HG03196 (cell line): Measurements from ENCODE around the gene ANKRD31.
"Not testable (repeated sequence)": the region's sequence is repeated elsewhere in the genome, so short reads cannot be mapped to it uniquely, and the experiment has no call there.

Experiments
- ATAC-seq: cut with Tn5 transposase; IDR thresholded peaks from one replicate; pipeline ENCODE4 v1.9.1; 2021; ENCODE audit not compliant: unreplicated experiment

Gene ANKRD31

GRCh38 chr5:75156585-75156984 lies 80.1 kb downstream of the ANKRD31 start:
- ATAC-seq, result no peak

GRCh38 chr5:75152860-75153259 lies 83.8 kb downstream of the ANKRD31 start:
- no peak for ATAC-seq

- no peak for ATAC-seq
These were observed 88.6 kb downstream of the ANKRD31 start for GRCh38 chr5:75148051-75148450.

- ATAC-seq, result no peak
These were observed 94.0 kb downstream of the ANKRD31 start for GRCh38 chr5:75142566-75143136.

- ATAC-seq, result no peak
These were observed 96.4 kb downstream of the ANKRD31 start for GRCh38 chr5:75140277-75140676.

- no peak for ATAC-seq
These were observed 98.0 kb downstream of the ANKRD31 start for GRCh38 chr5:75138689-75139088.

GRCh38 chr5:75130818-75131349 lies 105.8 kb downstream of the ANKRD31 start:
- ATAC-seq, result no peak

- ATAC-seq, result no peak
These were observed 119.8 kb downstream of the ANKRD31 start for GRCh38 chr5:75116856-75117255.

- not testable (repeated sequence) for ATAC-seq
These were observed 122.4 kb downstream of the ANKRD31 start for GRCh38 chr5:75114311-75114710.

GRCh38 chr5:75113354-75114113 lies 123.1 kb downstream of the ANKRD31 start:
- ATAC-seq, result no peak

- ATAC-seq, result no peak
These were observed 127.6 kb downstream of the ANKRD31 start for GRCh38 chr5:75108931-75109596.

- ATAC-seq, result no peak
These were observed 128.2 kb downstream of the ANKRD31 start for GRCh38 chr5:75108515-75108914.

- ATAC-seq, result not testable (repeated sequence)
These were observed 140.7 kb downstream of the ANKRD31 start for GRCh38 chr5:75095956-75096355.

GRCh38 chr5:75091597-75091996 lies 145.1 kb downstream of the ANKRD31 start:
- ATAC-seq, result no peak

GRCh38 chr5:75089662-75090061 lies 147.0 kb downstream of the ANKRD31 start:
- no peak for ATAC-seq

- no peak for ATAC-seq
These were observed 147.5 kb downstream of the ANKRD31 start for GRCh38 chr5:75089137-75089536.

- no peak for ATAC-seq
These were observed 148.0 kb downstream of the ANKRD31 start for GRCh38 chr5:75088648-75089047.

GRCh38 chr5:75081510-75081909 lies 155.2 kb downstream of the ANKRD31 start:
- ATAC-seq, result no peak

GRCh38 chr5:75079346-75079745 lies 157.3 kb downstream of the ANKRD31 start:
- ATAC-seq, result not testable (repeated sequence)

- no peak for ATAC-seq
These were observed 158.7 kb downstream of the ANKRD31 start for GRCh38 chr5:75078027-75078426.

- ATAC-seq, result no peak
These were observed 164.6 kb downstream of the ANKRD31 start for GRCh38 chr5:75072061-75072460.

GRCh38 chr5:75071100-75071499 lies 165.6 kb downstream of the ANKRD31 start:
- ATAC-seq, result no peak
